IPS-NIHi7 (cell line): ENCODE data around the gene CNOT6.
"Not testable (repeated sequence)": the region's sequence is repeated elsewhere in the genome, so short reads cannot be mapped to it uniquely, and the experiment has no call there.

Experiments
- DNase-seq: peaks from one replicate; pipeline ENCODE4 v3.0.0; 2012; ENCODE audit warnings: mixed read lengths; ENCODE audit errors: extremely low spot score

CNOT6 gene

DNA sequence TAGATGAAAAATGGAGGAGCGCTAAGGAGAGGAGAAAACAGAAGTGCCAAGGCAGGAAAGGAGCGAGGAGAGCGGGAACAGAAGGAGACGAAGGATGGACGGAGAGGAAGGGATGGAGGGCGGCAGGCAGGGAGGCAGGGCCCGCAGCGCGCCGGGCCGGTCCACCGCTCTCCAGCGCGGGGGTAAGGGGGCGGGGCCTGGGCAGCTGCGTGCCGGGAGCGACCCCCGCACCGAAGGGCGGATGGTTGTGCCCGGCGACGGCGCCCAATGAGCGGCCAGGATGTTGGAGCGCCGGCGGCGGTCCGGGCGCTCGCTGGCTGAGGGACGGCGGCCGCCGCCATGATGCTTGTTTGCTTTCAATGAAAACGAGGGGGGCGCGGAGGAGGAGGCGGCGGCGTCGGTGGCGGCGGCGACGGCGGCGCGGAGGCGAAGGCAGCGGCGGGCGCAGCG is at the start of gene CNOT6:
TSS of gene CNOT6 (plus strand) at position 320 of the 450 bp plus-strand sequence. CDS start 34,898 bp downstream, outside the sequence.
- peak; percentile 98 for DNase-seq

DNA sequence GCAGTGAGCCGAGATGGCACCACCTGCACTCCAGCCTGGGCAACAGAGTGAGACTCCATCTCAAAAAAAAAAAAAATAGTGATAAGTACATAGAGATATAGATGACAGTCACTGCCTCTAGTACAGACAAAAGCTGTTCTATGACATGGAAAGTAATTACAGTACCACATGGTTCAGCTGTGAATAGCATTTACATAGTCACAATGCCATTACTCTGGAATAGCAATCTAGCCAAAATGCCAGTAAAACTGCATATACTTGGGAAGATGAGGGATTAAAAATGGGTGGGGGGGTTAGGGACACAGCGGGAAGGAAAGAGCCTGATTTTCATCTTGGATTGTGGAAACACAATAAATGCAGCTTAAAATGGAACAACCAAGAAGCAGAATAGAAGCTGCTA is 39.4 kb upstream of the CNOT6 start:
- no peak for DNase-seq

DNA sequence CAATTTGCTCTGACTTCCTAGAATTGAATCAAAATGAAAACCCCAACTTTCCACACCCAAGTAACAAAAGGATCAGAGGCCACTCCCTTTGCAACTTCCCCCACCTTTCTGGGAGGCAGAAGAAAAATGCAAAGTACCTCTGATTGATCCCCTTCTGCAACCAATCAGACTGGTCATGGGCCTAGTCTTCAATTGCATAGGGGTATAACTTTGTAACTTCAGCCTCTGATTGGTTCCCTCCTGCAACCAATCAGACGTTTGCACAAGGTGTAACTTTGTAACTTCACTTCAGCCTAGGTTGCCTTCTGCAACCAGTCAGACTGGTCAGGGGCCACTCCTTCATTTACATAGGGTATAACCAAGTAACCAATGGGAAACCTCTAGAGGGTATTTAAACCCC is 38.3 kb upstream of the CNOT6 start:
- DNase-seq = no peak

DNA sequence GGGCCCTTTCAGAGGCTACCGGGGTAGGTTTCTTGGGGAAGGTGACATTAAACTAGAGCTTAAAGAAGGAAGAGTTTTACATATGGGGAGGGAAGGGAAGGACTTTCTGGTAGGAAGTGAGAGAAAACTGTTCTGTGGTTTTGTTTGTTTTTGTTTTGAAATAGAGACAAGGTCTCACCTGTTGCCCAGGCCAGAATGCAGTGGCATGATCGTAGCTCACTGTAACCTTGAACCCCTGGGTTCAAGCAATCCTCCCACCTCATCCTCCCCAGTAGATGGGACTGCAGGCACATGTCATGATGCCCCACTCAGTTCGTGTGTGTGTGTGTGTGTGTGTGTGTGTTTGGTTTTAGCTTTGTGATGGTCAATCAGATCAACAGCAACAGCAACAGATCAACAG is 37.4 kb upstream of the CNOT6 start:
- no peak for DNase-seq

DNA sequence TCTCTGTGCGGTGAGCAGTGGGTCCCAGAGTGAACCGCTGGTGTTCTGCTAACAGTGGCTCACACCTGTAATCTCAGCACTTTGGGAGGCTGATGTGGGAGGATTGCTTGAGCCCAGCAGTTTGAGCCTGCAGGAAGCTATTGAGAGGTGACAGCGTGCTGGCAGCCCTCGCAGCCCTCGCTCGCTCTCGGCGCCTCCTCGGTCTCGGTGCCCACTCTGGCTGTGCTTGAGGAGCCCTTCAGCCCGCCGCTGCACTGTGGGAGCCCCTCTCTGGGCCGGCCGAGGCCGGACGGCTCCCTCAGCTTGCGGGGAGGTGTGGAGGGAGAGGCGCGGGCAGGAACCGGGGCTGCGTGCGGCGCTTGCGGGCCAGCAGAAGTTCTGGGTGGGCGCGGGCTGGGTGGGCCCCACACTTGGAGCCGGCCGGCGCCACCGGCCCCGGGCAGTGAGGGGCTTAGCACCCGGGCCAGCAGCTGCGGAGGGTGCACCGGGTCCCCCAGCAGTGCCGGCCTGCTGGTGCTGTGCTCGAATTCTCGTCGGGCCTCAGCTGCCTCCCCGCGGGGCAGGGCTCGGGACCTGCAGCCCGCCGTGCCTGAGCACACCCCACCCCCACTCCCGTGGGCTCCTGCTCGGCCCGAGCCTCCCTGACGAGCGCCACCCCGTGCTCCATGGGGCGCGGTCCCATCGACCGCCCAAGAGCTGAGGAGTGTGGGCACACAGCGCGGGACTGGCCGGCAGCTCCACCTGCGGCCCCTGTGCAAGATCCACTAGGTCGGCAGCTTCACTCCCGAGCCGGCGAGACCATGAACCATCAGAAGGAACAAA is 35.1 kb upstream of the CNOT6 start:
- not testable (repeated sequence) for DNase-seq

DNA sequence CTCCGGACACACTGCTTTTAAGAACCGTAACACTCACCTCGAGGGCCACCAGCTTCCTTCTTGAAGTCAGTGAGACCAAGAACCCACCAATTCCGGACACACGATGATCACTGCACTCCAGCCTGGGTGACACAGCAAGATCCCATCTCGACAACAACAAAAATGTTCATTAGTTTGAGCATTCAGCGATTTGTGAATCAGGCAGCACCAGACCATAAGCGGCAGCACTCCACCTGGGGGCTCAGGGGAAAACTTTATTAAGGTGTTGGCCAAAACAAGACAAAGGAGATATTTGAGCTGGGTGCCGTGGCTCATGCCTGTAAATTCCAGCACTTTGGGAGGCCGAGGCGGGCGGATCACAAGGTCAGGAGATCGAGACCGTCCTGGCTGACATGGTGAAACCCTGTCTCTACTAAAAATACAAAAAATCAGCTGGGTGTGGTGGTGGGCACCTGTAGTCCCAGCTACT is 34.5 kb upstream of the CNOT6 start:
- not testable (repeated sequence) for DNase-seq

DNA sequence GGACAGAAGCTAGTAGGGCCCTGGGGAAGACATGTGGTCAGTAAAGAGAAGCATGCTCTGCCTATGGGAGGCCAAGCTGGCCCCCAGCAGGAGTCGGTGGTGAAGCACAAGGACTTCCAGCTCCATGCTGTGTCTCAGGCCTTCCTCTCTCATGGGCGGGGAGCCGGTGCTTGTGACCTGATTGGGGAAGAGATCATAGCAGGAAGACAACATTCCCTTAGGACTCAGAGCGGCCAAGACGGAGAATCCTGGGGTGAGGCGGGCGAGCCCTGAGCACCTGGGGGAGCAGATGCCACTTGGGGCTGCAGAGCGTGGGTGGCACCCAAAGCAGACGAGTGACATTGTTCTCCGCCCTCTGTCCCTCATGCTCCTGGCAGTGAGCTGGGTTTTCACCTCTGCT is 33.3 kb upstream of the CNOT6 start:
- no peak for DNase-seq

DNA sequence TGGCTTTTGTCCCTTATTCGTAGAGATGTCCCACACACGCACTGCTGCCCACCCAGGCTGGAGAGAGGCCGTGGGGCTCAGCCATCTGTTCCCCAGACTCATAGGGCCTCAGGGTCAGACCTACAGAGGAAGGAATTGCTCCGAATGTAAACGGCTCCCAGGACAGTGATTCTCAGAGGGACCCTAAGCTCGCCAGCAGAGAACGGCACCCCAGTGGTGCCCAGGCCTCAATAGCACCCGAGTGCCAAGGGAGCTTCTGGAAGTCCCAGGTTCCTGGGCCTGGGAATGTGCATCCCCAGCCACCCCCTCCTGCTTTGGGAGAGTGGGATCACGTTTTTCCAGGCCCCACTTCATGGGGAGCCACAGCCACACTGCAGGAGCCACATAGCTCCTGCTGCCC is 32.9 kb upstream of the CNOT6 start:
- no peak for DNase-seq

DNA sequence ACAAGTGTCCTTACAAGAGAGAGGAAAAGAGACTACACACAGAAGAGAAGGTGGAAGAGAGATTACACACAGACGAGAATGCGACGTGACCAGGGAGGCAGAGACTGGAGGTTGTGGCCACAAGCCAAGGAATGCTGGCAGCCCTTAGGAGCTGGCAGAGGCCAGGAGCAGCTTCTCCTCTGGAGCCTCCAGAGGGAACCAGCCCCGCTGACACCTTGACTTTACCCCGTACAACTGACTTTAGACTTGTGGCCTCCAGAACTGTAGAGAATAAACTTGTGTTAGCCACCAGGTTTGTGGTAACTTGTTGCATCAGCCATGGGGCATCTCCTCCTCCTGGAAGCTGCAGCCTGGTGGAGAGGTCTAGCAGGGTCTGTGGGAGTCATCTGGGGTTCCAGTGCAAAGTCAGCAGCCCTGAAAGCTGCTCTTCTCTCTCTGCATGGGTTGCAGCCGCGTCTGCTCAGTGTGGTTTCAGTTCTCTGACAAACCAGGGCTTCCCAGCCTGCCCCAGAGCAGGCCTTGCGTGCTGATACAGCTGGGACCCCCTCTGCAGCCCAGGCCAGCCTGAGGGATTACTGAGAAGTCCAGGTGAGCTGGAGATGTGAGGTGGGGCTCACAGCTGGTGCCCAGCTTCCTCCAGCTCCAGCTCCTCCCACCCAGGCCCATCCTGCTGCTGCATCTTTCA is 30.8 kb upstream of the CNOT6 start:
- DNase-seq = no peak

DNA sequence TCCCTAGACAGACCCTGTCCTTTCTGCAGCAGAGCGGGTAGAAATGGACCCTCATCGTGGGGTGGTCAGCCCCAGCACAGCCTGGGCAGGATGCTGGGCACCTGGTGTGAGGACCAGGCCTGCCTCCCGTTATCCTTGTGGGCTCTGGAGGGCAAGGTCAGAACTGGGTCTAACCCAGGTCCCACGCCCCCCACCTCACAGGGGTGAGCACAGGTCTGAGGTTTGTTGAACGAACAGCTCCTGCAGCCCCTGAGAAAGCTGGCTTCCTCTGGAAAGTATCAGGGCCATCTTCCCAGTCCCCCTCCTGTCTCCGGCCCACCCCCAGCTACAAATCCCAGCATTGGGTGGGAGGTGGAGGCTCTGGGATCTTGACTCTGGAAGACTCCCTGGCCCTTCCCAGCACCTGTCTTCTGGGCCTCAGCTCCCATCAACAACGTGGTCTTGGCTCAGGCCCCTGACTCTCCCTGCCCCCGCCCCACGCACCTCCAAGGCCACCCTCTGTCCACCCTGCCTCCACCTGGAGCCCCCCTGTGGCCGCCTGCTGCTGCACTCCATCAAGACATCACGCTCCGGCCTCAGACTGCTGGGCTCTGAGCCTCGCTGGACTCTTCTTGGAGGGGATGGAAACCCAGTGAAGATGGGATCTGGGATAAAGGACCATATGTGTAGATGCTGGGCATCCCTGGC is 30.1 kb upstream of the CNOT6 start:
- DNase-seq = no peak

DNA sequence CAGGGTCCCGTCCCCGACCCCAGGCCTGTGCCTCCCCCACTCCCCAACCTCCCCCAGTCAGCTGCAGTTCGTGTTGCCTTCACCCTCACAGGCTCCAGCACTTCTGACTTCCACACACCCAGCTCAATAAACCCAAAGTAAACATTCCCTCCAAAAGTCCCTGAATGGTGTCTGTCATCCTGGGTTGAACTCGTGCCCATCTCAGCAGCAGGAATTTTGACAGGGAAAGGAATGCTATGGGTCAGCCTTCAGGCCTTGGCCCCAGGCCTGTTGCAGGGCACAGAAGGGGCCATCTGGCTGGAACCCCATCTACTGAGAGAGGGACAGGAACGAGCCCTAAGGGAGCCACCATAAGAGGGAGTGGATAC is 29.6 kb upstream of the CNOT6 start:
- no peak for DNase-seq

DNA sequence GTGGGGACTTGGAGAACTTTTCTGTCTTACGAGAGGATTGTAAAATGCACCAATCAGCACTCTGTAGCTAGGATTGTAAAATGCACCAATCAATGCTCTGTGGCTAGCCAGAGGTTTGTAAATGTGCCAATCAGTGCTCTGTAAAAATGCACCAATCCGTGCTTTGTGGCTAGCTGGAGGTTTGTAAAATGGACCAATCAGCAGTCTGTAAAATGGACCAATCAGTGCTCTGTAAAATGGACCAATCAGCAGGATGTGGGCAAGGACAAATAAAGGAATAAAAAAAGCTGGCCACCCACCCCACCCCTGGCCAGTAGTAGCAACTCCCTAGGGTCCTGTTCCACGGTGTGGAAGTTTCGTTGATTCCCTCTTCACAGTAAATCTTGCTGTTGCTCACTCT is 29.1 kb upstream of the CNOT6 start:
- DNase-seq = not testable (repeated sequence)

DNA sequence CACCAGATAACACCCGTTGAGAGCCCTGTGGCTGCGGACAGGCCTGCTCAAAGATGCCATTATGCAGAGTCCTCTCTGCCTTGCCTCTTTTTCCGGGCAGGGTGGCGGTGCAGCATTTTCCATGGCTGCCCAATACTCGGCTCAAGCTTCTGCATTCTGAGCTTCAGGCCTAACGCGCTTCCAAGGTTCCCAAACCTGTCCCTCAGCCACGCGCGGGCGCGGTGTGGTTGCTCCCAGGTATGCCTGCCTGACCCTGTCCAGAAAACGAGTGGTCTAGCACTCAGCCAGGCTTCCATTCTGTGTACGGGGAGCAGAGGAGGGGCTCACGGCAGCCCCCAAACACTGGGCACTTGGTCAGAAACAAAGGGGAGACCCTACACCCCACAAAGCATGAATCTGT is 27.9 kb upstream of the CNOT6 start:
- no peak for DNase-seq

DNA sequence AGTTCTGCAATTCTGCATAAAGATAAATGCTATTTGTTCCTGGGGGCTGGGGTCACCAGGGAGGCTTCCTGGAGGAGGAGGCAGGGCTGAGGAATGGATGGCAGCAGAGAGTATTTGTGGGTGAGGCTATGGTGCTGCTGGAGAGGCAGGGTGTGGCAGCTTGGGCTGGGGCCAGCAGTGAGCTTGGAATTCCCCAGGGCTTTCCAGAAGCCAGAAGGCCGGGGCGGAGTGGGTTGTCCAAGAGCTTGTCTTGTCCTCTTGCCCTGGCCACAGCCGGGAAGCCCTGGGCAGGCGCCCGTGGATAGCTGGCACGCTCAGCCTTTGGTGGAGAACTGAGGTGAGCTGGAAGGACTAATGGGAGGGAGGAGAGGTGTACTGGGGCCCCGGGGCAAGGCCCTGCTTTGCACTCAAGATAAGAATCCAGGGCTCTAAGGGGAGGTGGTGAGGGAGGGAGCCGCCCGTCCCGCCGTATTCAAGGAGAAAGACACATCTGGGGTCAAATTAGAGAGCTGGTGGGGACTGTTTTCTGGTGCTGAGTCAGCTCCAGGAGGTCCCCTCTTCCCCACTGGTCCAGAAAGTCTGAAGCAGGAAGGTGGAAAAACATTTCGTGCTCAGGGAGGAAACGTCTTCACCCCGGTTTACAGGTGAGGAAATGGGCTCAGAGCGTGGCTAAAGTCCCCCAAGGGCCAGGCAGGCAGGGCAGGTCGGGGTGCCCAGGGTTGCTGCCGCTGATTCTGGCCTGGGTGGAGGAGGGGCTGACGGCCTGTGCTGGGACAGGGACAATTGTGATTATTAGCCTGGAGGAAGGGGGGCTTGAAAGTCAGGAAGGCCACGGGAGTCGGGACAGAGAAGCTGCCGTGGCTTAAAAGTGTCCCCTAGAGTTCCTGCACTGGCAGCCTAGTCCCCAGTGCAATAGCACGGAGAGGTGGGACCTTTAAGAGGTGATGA is 26.9 kb upstream of the CNOT6 start:
- DNase-seq = no peak

DNA sequence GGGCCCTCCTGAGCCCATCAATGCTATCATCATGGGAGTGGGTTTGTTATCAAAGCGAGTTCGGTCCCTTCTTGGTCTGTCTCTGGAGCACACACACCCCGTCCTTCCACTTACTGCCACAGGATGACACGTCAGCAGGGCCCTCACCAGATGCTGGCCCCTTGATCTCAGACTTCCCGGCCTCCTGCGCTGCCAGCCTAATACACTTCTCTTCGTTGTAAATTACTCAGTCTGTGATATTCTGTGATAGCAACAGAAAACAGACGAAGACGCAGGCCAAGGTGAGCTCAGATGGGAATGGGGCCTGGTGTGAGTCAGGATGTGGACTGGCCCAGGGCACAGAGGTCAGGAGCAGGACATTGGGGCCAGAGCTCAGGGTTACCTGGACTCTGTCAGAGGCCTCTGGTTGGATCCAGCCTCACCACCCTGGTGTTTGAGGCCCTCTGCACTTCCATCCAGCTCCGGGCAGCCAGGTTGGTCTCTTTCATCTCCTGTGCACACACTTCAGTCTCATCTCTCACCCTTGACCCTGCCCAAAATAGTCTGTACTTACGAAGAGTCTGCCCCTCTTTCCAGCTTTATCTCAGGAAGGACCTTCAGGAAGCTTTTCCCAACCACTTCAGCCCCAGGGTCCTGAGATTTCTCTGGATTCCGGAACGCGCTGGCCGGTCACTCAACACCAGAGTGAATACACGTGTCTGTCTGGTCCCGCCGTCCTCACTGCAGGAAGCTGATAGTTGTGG is 26.0 kb upstream of the CNOT6 start:
- no peak for DNase-seq

DNA sequence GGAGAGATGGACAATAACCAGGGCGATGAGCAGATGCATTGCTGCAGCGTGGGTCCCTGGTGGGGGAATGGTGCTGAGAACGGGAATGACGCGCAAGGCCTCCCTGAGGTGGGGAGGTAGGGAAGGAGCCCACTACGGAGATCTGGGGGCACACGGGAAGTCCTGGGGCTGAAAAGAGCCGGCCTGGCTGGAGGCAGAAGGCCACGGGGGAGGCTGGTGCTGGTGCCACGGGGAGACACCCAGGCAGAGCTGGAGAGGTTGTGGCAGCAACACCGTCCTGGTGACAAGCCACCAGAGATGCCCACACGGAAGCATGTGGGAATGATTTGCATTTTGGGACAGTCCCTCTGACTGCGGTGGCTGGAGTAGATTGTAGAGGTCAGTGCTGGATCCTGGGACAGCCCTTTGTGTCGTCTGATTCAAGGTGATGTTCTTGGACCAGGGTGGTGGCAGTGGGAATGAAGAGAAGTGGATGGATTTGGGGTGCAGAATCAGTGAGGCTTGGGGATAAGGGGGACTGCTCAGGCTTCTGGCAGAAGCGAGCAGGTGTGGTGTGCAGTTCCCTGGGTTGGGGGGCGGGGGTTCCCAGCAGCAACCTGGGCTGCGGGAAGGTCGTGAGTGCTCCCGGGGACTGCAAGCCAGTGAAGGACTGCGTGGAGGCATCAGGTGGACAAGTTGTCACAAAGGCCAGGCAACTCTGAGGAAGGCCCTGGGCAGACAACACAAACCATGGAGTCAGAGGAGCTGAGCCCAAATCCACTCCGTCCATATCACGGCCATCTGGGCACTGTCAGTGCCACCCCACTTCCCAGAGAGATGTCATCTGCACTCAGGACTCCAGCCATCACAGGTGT is 25.2 kb upstream of the CNOT6 start:
- no peak for DNase-seq

DNA sequence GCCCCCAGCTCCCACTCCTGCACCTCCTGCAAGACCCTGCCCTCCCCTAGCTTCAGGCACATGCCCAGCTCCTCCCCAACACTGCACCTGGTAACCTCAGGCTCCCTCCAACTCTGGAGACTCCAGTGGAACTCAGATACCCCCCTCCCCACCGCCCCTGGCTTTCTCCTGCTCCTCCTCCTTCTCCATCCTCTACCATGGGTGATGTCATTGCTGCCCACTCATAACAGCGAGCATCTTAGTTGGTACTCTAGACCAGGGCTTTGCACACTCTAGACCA is 24.7 kb upstream of the CNOT6 start:
- no peak for DNase-seq

DNA sequence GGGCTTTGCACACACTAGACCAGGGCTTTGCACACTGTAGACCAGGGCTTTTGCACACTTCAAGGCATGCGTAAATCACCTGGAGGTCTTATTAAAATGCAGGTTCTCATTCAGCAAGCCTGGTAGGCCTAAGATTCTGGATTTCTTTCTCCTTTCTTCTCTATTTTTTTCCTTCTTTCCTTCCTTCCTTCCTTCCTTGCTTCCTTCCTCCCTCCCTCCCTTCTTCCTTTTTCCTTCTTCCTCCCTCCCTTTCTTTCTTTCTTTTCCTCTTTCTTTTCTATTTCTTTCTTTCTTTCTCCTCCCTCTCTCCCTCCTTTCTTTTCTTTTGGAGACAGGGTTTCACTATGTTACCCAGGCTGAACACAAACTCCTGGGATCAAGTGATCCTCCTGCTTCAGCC is 24.3 kb upstream of the CNOT6 start:
- DNase-seq = no peak

DNA sequence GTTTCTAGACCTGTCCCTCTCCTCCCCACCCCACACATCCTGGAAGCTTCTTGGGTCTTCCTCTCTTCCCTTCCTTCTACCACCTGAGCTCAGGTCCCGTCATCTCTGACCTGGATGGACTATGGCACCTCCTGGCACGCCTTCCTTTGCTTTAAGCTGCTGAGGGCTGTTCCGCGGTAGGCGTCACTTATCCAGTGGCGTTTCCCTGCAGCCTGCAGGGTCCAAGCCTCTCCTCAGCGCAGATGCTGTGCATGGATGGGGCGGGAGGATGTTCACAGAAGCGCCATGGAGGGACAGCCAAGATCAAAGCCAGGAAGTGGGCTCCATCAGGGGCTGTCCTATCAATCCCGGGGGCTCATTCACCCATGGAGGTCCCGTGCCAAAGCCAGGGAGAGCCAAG is 23.8 kb upstream of the CNOT6 start:
- DNase-seq = no peak

DNA sequence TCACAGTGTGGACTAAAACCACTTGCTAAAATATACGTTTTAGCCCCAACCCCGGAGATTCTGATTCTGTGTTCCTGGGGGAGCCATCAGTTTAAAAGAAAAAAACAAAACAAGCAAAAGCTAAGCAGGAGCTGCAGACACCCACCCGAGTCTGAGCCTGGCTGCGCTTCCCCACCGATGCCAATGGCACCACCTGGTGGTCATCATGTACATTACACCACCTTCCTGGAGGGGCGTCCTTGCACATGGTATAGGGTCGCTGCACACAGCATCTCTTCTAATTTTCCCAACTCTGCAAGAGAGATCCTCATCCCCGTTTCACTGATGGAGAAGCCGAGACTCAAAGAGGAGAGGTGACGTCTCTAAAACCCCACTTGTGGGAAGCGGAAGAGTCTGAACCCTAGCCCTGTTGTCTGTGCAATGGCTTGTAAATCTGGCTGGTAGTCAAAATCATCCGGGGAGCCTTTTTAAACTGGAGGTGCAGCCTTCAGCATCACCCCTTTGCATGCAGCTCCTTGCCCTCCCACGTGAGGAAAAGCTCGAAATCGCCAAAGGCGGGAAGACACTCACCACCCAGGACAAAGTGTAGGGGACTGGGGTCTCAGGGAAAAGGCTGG is 23.1 kb upstream of the CNOT6 start:
- DNase-seq = peak; percentile 91
